GM19452 (cell line): ENCODE results near the gene CHPF2.

Experiments
- ATAC-seq: cut with Tn5 transposase; IDR thresholded peaks from one replicate; pipeline ENCODE4 v1.9.1; 2021; ENCODE audit not compliant: unreplicated experiment

Gene CHPF2

GRCh38 chr7:151260471-151260870 is 28.2 kb downstream of the CHPF2 start:
- ATAC-seq, result no peak

- ATAC-seq, result no peak
These were observed 28.6 kb downstream of the CHPF2 start for GRCh38 chr7:151260883-151261282.

- no peak for ATAC-seq
These were observed 29.2 kb downstream of the CHPF2 start for GRCh38 chr7:151261529-151261928.

DNA sequence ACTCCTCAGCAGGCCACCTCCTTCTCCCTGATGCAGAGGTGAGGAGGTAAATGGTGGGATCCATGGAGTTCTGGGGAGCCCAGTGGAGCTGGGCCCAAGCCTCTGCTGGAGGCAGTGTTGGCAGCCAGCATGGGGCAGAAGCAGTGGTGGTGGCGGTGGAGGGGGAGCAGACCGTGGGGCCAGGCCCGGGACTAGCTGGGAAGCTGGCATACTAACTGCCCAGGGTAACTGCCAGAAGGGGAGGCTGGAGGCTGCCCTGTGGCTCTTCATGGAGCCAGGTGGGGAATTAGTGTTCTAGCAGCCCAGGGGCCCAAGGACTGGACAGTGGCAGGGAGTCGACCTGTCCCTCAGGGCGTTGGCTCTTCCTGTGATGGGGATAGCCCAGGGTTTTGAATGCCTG is 32.3 kb downstream of the CHPF2 start:
- ATAC-seq, result no peak

DNA sequence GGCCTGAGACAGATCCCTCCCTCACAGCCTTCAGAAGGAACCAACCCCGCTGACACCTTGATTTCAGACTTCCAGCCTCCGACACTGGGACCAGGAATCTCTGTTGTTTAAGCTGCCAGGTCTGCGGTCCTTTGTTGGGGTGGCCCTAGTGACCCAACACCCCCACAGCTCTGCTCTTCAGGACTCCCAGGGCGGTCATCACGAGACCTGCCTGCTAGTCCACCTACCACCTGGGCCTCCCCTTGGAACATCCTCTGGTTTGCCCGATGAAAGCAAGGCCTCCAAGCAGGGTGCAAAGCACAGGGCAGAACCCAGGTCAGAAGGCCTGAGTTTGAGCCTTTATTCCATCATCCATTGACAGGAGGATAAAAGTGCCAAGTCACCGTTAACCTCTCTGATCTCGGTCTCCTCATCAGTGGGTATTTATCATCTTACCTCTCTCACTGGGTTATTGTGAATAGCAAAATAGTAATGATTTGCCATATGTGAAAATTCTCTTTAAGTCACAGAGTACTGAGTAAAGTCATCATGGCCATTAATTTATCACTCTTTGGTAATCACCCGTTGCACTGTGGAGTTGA is 33.2 kb downstream of the CHPF2 start:
- ATAC-seq, result no peak

DNA sequence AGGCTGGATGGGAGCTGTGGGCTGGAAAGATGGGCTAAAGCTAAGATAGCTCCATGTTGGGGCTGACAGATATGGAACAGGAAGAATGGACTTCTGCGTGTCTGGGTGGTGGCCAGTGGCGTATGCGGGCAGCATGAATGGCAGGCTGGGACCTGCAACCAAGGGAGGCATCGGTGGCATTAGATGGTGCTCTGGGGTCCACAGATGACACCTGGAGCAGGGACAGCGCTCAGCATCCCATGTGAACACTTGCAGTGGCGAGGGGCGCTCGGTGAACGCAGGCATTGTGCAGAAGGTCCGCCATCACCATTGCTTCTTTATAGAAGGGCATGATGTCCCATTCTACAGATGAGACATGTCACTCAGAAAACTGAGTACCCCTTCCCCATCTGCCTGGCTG is 37.2 kb downstream of the CHPF2 start:
- no peak for ATAC-seq

DNA sequence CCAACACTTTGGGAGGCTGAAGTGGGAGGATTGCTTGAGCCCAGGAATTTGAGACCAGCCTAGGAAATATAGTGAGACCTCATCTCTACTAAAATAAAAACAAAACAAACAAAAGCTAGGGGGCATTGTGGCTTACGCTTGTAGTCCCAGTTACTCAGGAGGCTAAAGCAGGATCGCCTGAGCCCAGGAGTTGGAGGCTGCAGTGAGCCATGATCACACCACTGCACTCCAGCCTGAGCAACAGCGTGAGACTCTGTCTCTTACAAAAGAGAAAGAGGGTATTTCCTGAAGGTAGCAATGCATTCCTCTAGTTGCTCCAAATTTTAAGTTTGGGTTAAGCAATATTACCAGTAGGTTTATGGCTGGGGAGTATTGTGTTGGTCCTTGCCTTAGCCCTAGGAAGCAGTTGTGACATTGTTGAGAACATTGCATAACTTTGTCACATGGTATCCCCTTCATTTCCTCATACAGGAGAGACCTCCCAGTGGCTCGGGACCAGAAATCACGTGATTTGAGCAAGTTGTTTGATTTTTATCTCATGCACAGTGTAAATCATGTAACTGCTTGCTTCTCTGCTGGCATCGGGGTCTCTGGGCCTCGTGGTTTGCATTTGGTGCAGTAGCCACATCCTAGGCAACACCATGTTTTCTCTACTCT is 39.5 kb downstream of the CHPF2 start:
- ATAC-seq, result no peak

DNA sequence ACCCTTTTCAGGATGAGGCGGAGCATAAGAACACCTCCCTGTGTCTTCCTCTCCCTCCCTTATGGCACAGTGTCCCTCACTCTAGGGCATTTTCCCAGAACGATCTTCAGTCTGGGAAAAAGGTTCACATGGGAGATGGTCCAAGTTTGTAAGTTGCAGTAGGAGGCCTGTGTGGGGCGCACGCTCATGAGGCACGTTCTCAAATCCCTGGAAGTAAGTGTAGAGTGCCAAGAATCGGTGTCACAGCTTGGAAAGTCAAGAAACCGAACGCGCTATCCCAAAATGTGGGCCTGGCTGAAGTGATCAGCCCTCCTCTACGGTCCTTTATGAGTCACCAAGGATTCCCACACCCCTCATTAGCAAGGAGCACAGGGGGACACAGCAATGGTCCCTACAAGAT is 40.1 kb downstream of the CHPF2 start:
- no peak for ATAC-seq

DNA sequence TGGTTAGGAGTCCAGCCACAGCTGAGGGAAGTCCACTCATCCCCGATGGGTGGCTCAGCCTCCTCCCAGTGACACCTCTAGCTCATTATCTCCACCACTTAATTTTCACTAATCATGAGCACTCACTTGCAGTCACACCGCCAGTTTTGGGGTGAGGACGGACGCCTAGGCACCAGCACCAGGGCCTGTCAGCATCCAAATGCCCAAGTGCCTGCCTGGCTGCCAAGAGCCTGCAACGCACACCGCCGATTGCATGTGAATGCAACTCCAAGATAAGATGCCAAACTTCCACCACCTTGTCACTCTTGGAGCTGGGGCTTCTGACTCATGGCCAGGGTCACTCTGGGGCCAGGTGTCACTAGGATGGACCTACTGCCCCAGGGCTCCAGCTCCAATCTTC is 40.6 kb downstream of the CHPF2 start:
- no peak for ATAC-seq

DNA sequence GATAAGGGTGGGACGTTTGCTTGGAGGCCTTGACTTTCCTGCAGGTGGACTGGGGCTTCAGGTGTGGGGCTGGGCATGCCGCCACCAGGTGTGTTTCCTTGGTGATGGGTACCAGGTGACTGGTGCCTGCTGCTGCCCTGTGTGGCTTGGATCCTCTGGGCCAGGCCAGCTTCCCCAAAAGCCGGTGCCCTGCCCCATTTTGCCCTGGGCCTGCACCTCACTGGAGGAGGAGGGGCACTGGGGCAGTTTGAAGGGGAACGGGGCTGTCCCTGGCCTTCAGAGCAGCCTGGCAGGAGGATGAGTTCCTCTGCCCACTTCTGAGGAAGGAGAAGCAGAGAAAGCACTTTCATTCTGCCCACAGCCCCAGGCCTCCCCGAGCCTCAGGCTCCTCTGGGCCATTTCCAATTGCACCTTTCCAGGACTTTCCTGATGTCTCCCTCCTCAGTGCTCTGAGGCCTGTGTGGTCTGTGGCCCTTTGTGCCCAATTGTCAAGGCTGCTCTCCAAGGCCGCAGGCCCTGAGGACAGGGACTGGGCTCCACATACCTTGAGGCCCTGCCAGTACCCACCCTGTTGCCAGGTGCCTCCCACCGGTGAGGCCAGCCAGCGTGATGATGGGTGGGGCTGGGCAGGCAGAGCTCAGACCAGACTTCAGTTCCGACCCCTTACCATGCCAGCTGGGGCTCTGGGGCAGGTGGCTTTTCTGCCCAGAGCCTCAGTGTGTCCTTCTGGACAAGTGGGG is 41.5 kb downstream of the CHPF2 start:
- ATAC-seq, result no peak

- ATAC-seq, result no peak
These were observed 42.1 kb downstream of the CHPF2 start for GRCh38 chr7:151274396-151274795.

DNA sequence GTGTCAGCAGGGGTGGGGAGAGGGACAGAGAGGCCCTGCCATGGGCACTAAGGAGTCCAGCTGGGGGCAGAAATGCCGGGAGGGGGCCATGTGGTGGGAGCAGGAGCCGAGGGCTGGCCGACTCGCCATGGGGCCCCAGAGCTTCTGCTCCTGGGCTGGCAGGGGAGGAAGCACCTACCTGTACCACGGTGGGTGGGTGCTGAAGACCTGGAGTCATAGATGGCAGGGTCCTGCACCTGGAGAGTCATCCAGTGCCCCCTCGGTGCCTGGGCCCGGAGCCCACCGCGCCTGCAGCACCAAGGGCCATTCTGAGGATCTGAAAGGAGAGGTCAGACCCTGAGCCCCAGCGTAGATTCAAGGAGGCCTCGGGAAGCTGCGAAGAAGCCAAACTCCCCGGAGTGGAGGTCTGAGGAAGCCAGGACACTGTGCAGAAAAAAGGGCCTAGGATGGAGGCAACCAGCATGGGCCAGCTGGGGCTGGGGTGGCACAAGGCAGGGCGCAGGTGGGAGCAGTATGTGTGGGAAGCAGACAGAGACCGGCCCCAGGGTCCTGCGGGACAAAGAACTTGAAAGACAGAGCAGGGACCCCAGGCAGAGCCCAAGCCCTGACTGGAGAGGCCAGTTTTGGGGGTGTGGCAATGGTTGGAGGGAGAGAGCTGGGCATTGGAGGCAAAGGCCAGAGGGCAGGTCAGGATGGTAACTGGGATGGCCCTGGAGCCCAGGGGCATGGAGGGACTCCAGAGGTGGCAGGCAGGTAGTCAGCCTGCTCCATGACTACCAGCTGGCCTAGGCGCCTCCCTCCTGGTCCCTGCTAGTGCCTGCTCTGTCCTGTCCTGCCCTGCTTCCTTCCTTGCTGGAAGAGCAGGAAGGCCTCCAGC is 42.9 kb downstream of the CHPF2 start:
- no peak for ATAC-seq

DNA sequence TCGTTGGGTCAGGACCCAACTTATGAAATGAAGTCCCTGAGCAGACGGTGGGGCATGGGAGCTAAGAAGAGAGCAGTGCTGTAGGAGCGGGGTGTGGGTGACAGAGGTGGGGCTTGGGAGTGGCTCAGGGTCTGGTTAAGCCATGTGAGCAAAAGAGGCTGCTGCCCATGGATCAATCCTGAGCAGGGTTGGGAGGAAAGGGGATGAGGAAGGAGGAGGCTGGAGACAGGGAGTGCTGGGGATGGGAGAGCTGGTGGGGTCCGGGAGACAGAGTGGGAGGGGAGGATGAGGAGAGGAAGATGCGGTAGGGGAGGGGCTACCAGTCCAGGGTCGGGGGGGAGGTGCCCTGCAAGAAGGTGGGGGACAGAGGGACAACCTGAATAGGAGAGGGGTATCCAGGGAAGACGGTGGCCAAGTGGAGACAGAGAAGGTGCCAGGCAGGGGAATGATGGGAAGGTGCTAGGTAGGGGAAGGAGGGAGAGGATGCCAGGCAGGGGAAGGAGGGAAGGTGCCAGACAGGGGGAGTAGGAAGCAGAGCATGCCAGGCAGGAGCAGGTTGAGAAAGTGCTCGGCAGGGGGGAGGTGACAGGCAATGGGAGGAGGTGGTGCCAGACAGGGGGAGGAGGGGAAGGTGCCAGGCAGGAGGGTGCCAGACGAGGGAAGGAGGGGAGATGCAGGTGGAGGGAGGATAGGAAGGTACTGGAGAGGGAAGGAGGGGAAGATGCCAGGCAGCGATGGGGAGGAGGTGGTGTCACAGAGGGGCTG is 43.7 kb downstream of the CHPF2 start:
- ATAC-seq, result no peak

- no peak for ATAC-seq
These were observed 44.6 kb downstream of the CHPF2 start for GRCh38 chr7:151276666-151277590.

DNA sequence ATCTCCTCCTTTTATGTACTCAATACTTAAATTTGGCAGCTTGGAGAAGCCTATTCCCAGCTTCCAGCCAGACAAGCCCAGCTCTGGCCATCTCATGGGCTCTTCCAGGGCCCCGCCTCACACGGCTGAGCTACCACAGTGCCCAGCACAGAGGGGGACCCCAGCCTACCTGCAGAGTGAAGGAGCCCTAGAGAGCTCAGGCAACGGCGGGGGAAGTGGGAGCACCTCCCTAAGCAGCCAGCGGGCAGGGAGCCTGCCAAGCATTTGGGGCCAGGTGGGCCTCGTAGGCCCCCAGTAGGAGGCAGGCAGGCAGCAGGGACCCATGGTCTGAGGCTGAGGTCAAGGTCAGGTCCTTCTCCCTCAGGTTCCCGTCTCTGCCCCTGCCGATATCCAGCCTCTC is 45.3 kb downstream of the CHPF2 start:
- no peak for ATAC-seq

DNA sequence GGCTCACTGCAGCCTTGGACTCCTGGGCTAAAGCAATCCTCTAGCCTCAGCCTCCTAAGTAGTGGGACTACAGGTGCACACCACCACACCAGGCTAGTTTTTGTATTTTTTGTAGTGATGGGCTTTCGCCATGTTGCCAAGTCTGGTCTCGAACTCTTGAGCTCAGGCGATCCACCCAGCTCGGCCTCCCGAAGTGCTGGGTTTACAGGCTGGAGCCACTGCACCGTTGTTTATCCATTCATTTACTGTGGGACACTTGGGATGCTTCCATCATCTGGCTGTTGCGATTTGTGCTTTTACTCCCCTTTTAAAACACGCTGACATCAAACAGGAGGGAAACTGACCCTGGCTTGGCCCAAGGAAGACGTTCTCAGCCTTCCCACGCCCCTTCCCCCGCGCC is 46.7 kb downstream of the CHPF2 start:
- no peak for ATAC-seq

- no peak for ATAC-seq
These were observed 47.6 kb downstream of the CHPF2 start for GRCh38 chr7:151279868-151280267.

- no peak for ATAC-seq
These were observed 48.2 kb downstream of the CHPF2 start for GRCh38 chr7:151280388-151281019.

- ATAC-seq, result no peak
These were observed 49.4 kb downstream of the CHPF2 start for GRCh38 chr7:151281686-151282085.
